A549 (cell line): ENCODE results near the gene SYNE2. TPM values are rescaled to one million over a fixed set of nuclear protein-coding genes. Genes with fewer than 3 reads are reported as not detected.

Experiments
- ATAC-seq, 2 experiments: fragments of 200-7000 bp in 1 of 2; fragments of >200 bp in 1 of 2; cut with Nextera tagmentation in 1 of 2; cut with Tn5 transposase in 1 of 2; 3 replicates each; pipeline versions ENCODE4 v1.8.0 to v1.9.1; 2018 to 2020; ENCODE audit warnings: mild to moderate bottlenecking in 1 of 2, moderate library complexity in 1 of 2
- CTCF ChIA-PET: fragments of 300-600 bp; sonication (Branson Sonifier 250); formaldehyde crosslinking; extraction: SDS; loops from one replicate; lab custom pipeline; 2021; ENCODE audit warnings: antibody characterized with exemption, inconsistent platforms; lab: Yijun Ruan, JAX
- POLR2A ChIA-PET: fragments of 350-600 bp; formaldehyde crosslinking; extraction: SDS; loops from one replicate; lab custom pipeline; 2021; ENCODE audit warnings: antibody characterized with exemption, inconsistent platforms; lab: Yijun Ruan, JAX
- DNase-seq, 2 experiments: peaks; one replicate each; pipeline versions ENCODE4 v3.0.0 to v3.0.0-alpha.2; 2011 to 2016; ENCODE audit warnings: low read depth in 1 of 2, low spot score in 1 of 2
- FAIRE-seq: peaks from 2 replicates; lab custom pipeline; 2011; peaks lifted over from hg19 to GRCh38; lab: Jason Lieb, UNC
- H3K27ac ChIP-seq, 2 experiments: fragments of >200 bp; sonication (Bioruptor Twin); formaldehyde crosslinking; 3 replicates each; pipeline ENCODE4 v1.5.1; 2016 to 2017
- H3K4me1 ChIP-seq: fragments of >200 bp; sonication (Bioruptor Twin); formaldehyde crosslinking; 3 replicates; pipeline ENCODE4 v1.6.1; 2016
- H3K4me2 ChIP-seq: fragments of >200 bp; sonication (Bioruptor Twin); formaldehyde crosslinking; 3 replicates; pipeline ENCODE4 v1.6.1; 2016
- H3K4me3 ChIP-seq: fragments of >200 bp; sonication (Bioruptor Twin); formaldehyde crosslinking; 3 replicates; pipeline ENCODE4 v1.5.1; 2016
- H3K9me3 ChIP-seq: fragments of >200 bp; sonication (Bioruptor Twin); formaldehyde crosslinking; 3 replicates; pipeline ENCODE4 v1.6.1; 2016
- ATOH8 ChIP-seq: fragments of 250-450 bp; sonication (Bioruptor Pico); IDR thresholded peaks from 2 replicates; pipeline ENCODE4 v1.5.0; 2020; ENCODE audit warnings: low read depth, mild to moderate bottlenecking, moderate library complexity
- BCL3 ChIP-seq: fragments of >200 bp; sonication (Bioruptor Twin); formaldehyde crosslinking; IDR thresholded peaks from 3 replicates; pipeline ENCODE4 v1.6.1; 2016
- EHF ChIP-seq: fragments of 250-450 bp; sonication (Bioruptor Pico); IDR thresholded peaks from 2 replicates; pipeline ENCODE4 v1.5.0; 2020; ENCODE audit warnings: mild to moderate bottlenecking
- FOSB ChIP-seq: fragments of 250-450 bp; sonication (Bioruptor Pico); IDR thresholded peaks from 2 replicates; pipeline ENCODE4 v1.5.0; 2020; ENCODE audit warnings: mild to moderate bottlenecking, moderate library complexity
- HMGXB4 ChIP-seq: fragments of 250-450 bp; sonication (Bioruptor Pico); IDR thresholded peaks from 2 replicates; pipeline ENCODE4 v1.5.0; 2021; ENCODE audit warnings: mild to moderate bottlenecking, moderate library complexity, borderline replicate concordance
- KDM5A ChIP-seq: fragments of 200-600 bp; sonication (generic); IDR thresholded peaks from 2 replicates; pipeline ENCODE4 v1.6.1; 2016; ENCODE audit warnings: antibody characterized with exemption, mild to moderate bottlenecking
- MAX ChIP-seq: IDR thresholded peaks from 2 replicates; pipeline ENCODE4 v1.6.1; 2012
- MYC ChIP-seq: IDR thresholded peaks from 2 replicates; pipeline ENCODE4 v1.6.1; 2012; ENCODE audit warnings: mild to moderate bottlenecking, inconsistent platforms, low read length, improper control_type of control experiment, borderline replicate concordance
- NPAS2 ChIP-seq: fragments of 250-450 bp; sonication (Bioruptor Pico); IDR thresholded peaks from 2 replicates; pipeline ENCODE4 v1.8.0; 2022; ENCODE audit warnings: mild to moderate bottlenecking, moderate library complexity, borderline replicate concordance
- PBX3 ChIP-seq: IDR thresholded peaks from 2 replicates; pipeline ENCODE4 v1.6.1; 2012
- PHF8 ChIP-seq: fragments of 200-600 bp; sonication (generic); IDR thresholded peaks from 2 replicates; pipeline ENCODE4 v1.6.1; 2016; ENCODE audit warnings: low read depth, mild to moderate bottlenecking, antibody characterized with exemption, moderate library complexity, borderline replicate concordance
- RARB ChIP-seq: fragments of 250-450 bp; sonication (Bioruptor Pico); IDR thresholded peaks from 2 replicates; pipeline ENCODE4 v1.8.0; 2021; ENCODE audit warnings: mild to moderate bottlenecking, moderate library complexity
- RCOR1 ChIP-seq: fragments of 150-350 bp; IDR thresholded peaks from 2 replicates; pipeline ENCODE4 v1.6.1; 2014; ENCODE audit warnings: antibody characterized with exemption, low read length, low read depth
- USF2 ChIP-seq: fragments of 450-650 bp; IDR thresholded peaks from 2 replicates; pipeline ENCODE4 v1.6.1; 2014; ENCODE audit warnings: antibody characterized with exemption
- ZFP36 ChIP-seq: fragments of 450-650 bp; IDR thresholded peaks from 2 replicates; pipeline ENCODE4 v1.6.1; 2014; ENCODE audit warnings: borderline replicate concordance; ENCODE audit not compliant: partially characterized antibody
- ZSCAN20 ChIP-seq: fragments of 250-450 bp; sonication (Bioruptor Pico); IDR thresholded peaks from 2 replicates; pipeline ENCODE4 v1.8.0; 2022; ENCODE audit warnings: mild to moderate bottlenecking, moderate library complexity
- WGBS: methylation state at CpG from one replicate; pipeline ENCODE4 v1.1.6; 2017; ENCODE audit errors: missing lambda C conversion rate; 5-methylcytosine and 5-hydroxymethylcytosine counted together
- polyA plus RNA-seq, 4 experiments: library from polyadenylated mRNA; depleted of rRNA in 3 of 4; stranded (reverse); fragments of >200 nt; fragmentation: RNase III in 1 of 4; extraction: RNeasy Plus Mini Kit Qiagen cat#74134 plus additional on column Dnase treatment in 1 of 4; gene quantifications; 2 replicates in 3 of 4; 3 replicates in 1 of 4; pipeline ENCODE4 v1.2.3, GENCODE V29; 2011 to 2017

SYNE2 gene
- polyA plus RNA-seq, 2 of the 4 experiments (the other 2 are of a cell fraction): 3.4 to 11.3 TPM

- FAIRE-seq (no peak), ATAC-seq (no peak), DNase-seq (no peak)
- no peaks in the 10 kb centered on the region for H3K9me3 ChIP-seq
- no peak overlapping the region for H3K27ac ChIP-seq
- no peak overlapping the region for H3K4me2 ChIP-seq
- ChIA-PET POLR2A (no interaction called here), CTCF (interaction anchor here (0.9 to 1.2 kb wide), 2 partner anchors 14 to 202 kb away, joined by 3 read pairs; no protein-coding TSS in a partner anchor)
- 90% methylated on average over 15 of the region's 15 CpGs for WGBS
- H3K4me3 ChIP-seq: no peak overlapping the region
- TF ChIP-seq KDM5A (no peak), HMGXB4 (CRISPR knock-in tag) (no peak)
- H3K4me1 ChIP-seq: no peaks in the 10 kb centered on the region
Measured at GRCh38 chr14:64213853-64214570, 361.2 kb downstream of the SYNE2 start.

GRCh38 chr14:64215274-64215673 lies 362.5 kb downstream of the SYNE2 start:
- Histone ChIP-seq H3K4me1 (no peaks in the 10 kb centered on the region), H3K4me3 (no peak overlapping the region), H3K4me2 (no peak overlapping the region), H3K9me3 (no peaks in the 10 kb centered on the region), H3K27ac (no peak overlapping the region)
- FAIRE-seq: no peak
- no peak for ATAC-seq
- CTCF ChIA-PET: interaction anchor here (0.6 to 1.1 kb wide), 2 partner anchors 13 to 415 kb away, joined by 3 to 5 read pairs; no protein-coding TSS in a partner anchor
- POLR2A ChIA-PET: no interaction called here
- no peak for TF ChIP-seq RCOR1
- TF ChIP-seq USF2: no peak
- TF ChIP-seq PHF8: no peak
- TF ChIP-seq ATOH8 (CRISPR knock-in tag): no peak
- TF ChIP-seq ZSCAN20: no peak
- WGBS: 92% methylated on average over 10 of the region's 10 CpGs
- DNase-seq: no peak

GRCh38 chr14:64215978-64216377 lies 363.2 kb downstream of the SYNE2 start:
- ChIA-PET POLR2A (no interaction called here), CTCF (no interaction called here)
- H3K4me1 ChIP-seq: no peaks in the 10 kb centered on the region
- 90% methylated on average over 13 of the region's 13 CpGs for WGBS
- H3K9me3 ChIP-seq: no peaks in the 10 kb centered on the region
- no peak overlapping the region for H3K4me2 ChIP-seq
- no peak overlapping the region for H3K4me3 ChIP-seq
- no peak overlapping the region for H3K27ac ChIP-seq
- DNase-seq (no peak), ATAC-seq (no peak), FAIRE-seq (no peak)
- TF ChIP-seq MAX (no peak), RARB (CRISPR knock-in tag) (no peak)

- Histone ChIP-seq H3K9me3 (no peaks in the 10 kb centered on the region), H3K4me1 (no peaks in the 10 kb centered on the region), H3K4me2 (no peak overlapping the region)
- POLR2A ChIA-PET: no interaction called here
- 91% methylated on average over 4 of the region's 4 CpGs for WGBS
- ATAC-seq (no peak), FAIRE-seq (no peak)
- TF ChIP-seq MAX (no peak), EHF (CRISPR knock-in tag) (no peak), MYC (no peak), NPAS2 (CRISPR knock-in tag) (no peak), BCL3 (no peak), PBX3 (no peak), ZFP36 (no peak), FOSB (CRISPR knock-in tag) (no peak)
- TF ChIP-seq, all 56 proteins: peak for 0
- CTCF ChIA-PET: interaction anchor here (1.3 kb wide), 1 partner anchor 9 kb away, joined by 3 read pairs; no protein-coding TSS in a partner anchor
- Histone ChIP-seq H3K27ac (no peak overlapping the region), H3K4me3 (no peak overlapping the region)
- no peak for DNase-seq
Measured at GRCh38 chr14:64217308-64217707, 364.5 kb downstream of the SYNE2 start.
